NCI-H2107 (cell line): ENCODE data around the gene NAA80.
"Not testable (repeated sequence)": the region's sequence is repeated elsewhere in the genome, so short reads cannot be mapped to it uniquely, and the experiment has no call there.

Experiments used
- DNase-seq: peaks from one replicate; lab custom pipeline; 2025; lab: John Stamatoyannopoulos, UW

The NAA80 gene

GRCh38 chr3:50270422-50271224, 28.6 kb downstream of the NAA80 start:
- DNase-seq, result no peak

- no peak for DNase-seq
These were observed 29.2 kb downstream of the NAA80 start for GRCh38 chr3:50269977-50270413.

- DNase-seq, result no peak
These were observed 29.7 kb downstream of the NAA80 start for GRCh38 chr3:50269460-50269859.

DNA sequence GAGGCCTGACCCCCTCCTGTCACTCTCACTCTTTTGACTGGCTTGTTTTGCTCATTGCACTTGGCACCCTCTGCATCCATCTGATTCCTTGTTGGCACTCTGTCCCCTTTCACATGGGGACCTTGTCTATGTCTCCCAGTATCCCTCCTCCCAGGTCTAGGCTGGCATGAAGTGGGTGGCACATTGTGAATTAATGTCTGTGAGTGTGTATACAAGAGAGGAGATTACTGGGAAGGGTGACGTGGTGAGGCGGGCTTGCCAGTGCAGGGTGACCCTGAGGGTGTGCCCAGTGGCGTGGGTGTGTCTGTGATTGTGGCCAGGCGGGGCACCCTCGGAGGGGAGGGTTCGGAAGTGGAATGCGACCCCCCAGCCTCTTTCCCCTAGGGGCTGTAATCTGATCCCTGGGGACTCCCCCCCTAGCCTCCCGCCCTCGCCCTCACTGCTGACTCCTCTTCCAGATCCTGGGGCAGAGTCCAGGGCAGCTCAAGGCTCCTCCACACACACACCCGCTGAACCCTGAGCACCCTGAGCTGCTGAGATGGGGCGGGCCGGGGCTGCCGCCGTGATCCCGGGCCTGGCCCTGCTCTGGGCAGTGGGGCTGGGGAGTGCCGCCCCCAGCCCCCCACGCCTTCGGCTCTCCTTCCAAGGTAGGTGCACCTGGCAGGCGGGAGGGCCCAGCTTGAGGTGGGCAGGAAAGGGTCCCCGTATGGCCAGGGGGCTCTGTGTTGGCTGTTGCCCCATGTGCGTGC, 30.3 kb downstream of the NAA80 start, which contains the start of gene SEMA3B:
Gene SEMA3B (plus strand): TSS at position 445 of the 749 bp plus-strand sequence. CDS start 94 bp downstream, at position 539.
- no peak for DNase-seq

DNA sequence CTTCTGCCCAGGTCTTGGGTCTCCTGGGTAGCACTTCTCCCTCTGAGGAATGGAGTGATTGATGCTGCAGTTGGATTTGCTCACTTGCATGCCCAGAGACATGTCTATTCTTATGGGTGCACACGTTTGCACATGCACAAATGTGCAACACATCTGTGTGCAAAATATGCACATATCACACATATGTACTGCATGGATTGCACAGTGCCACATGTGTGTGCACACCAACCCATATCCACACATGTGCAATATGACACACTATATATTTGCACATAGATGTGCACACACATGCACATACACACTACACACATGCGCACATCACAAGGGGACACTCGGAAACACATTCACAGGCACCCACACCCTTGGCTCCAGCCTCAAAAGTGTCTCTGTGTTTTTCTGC, 30.9 kb downstream of the NAA80 start:
- no peak for DNase-seq

GRCh38 chr3:50267280-50267913, 31.8 kb downstream of the NAA80 start:
- no peak for DNase-seq

GRCh38 chr3:50266836-50267235, 32.4 kb downstream of the NAA80 start:
- no peak for DNase-seq

GRCh38 chr3:50266017-50266416, 33.2 kb downstream of the NAA80 start:
- no peak for DNase-seq

GRCh38 chr3:50265571-50265970, 33.6 kb downstream of the NAA80 start:
- DNase-seq, result no peak

DNA sequence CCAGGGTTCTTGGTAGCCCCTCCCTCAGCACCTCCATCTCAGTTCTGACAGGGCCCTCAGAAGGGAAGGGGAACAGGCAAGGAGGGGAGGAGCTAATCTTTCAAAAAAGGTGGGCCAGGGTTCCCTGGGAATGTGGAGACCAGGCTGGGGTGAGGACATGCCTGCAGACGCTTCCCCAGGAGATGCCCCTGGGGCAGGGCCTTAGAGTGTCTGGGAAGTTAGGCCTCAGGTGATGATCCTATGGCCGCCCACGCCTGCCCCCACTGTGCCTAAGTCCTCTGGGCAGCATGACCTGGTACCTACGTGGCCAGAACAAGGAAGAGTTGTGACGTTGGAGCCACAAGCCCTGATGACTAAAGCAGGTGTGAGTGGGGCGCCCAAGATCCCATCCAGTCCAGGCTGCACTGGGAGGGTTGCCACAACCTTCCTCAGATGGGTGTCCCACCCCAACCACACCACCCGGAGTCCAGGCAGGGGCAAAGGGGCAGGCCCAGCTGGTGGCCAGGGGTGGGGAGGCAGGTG, 34.2 kb downstream of the NAA80 start:
- DNase-seq, result no peak

DNA sequence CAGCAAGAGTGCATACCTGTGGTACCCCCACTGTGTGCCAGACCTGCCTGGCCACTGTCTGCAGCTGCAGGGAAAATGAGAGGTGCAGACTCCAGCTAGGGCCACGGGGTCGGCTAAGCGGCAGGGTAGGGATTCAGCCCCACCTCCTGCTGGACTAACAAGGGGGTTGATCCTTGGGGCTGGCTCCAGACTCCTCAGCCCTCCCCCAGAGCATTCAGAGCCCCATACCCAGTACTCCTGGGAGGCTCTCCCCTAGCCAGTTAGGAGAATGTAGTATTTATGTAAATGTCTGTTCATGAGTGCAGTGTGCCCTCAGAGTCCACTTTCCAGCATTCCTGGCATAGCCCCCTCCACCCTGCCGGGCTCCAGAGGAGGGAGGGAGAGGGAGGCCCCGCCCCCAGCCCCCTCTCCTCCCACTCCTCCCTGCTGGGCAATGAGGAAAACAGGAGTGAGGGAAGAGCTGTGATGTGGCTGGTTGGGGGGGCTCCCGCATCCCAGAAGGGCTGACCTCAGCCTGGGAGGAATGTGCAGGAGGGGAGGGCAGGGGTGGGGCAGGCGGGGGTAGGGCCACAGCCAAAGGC, 34.7 kb downstream of the NAA80 start:
- DNase-seq, result no peak

- no peak for DNase-seq
These were observed 35.5 kb downstream of the NAA80 start for GRCh38 chr3:50263478-50264382.

GRCh38 chr3:50262778-50263177, 36.4 kb downstream of the NAA80 start:
- no peak for DNase-seq

DNA sequence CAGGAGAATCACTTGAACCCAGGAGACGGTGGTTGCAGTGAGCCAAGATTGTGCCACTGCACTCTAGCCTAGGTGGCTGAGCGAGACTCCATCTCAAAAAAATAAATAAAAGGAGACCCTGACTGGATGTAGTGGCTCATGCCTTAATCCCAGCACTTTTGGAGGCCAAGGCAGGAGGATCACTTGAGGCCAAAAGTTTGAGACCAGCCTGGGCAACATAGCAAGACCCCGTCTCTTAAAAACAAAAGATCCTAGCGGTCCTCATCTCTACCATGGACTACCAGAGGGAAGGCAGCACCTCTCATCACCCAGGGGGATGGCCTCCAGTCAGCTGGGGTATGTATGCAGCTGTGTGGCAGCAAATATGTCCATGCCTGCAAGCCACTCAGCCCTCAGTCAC, 37.0 kb downstream of the NAA80 start:
- not testable (repeated sequence) for DNase-seq

DNA sequence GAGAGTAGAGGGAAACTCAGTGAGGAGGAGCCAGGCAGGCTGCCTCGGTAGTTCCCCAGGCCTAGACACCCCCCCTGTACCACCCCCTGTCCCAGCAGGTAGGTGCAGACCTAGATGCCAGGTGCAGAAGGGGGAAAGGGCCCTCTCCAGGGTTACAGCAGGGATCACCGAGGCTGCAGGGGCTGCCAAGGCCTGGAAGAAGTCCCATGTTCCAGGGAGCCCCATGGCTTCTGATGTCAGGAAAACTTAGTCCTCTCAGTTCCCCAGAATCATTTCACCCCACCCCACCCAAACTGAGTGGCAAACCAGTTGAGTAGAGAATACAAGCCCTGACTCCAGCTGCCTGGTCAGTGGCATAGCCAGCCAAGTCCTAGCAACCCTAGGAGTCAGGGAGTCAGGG, 37.7 kb downstream of the NAA80 start:
- DNase-seq, result no peak

GRCh38 chr3:50260942-50261441, 38.2 kb downstream of the NAA80 start:
- DNase-seq, result no peak

- peak; percentile 40 for DNase-seq
These were observed 38.9 kb downstream of the NAA80 start for GRCh38 chr3:50260027-50260941.

GRCh38 chr3:50259432-50260026, 39.7 kb downstream of the NAA80 start:
- no peak for DNase-seq

- no peak for DNase-seq
These were observed 40.2 kb downstream of the NAA80 start for GRCh38 chr3:50258979-50259378.
